Measurements from ENCODE around the gene ATXN7L2.

- TF ChIP-seq CTCF (IDR thresholded peaks at IDR 0.05) (no peak), ZFX (IDR thresholded peaks at IDR 0.05; ENCODE audit: borderline replicate concordance) (no peak)
Measured at GRCh38 chr1:109531380-109531779, 47.7 kb downstream of the ATXN7L2 start.

Measured in 22Rv1 (cell line).